ENCODE results near the gene RIC3. TPM values are rescaled to one million over a fixed set of nuclear protein-coding genes. Genes with fewer than 3 reads are reported as not detected.
A peak's percentile ranks its signal among the peaks of the same experiment; 100 is the strongest.

Gene RIC3, protein sequence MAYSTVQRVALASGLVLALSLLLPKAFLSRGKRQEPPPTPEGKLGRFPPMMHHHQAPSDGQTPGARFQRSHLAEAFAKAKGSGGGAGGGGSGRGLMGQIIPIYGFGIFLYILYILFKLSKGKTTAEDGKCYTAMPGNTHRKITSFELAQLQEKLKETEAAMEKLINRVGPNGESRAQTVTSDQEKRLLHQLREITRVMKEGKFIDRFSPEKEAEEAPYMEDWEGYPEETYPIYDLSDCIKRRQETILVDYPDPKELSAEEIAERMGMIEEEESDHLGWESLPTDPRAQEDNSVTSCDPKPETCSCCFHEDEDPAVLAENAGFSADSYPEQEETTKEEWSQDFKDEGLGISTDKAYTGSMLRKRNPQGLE
- 10 to 100 TPM in 1 of 4 donors, 1 to 10 TPM in 3; 2.7 to 14.1 (median 8.1) TPM for total RNA-seq

DNA sequence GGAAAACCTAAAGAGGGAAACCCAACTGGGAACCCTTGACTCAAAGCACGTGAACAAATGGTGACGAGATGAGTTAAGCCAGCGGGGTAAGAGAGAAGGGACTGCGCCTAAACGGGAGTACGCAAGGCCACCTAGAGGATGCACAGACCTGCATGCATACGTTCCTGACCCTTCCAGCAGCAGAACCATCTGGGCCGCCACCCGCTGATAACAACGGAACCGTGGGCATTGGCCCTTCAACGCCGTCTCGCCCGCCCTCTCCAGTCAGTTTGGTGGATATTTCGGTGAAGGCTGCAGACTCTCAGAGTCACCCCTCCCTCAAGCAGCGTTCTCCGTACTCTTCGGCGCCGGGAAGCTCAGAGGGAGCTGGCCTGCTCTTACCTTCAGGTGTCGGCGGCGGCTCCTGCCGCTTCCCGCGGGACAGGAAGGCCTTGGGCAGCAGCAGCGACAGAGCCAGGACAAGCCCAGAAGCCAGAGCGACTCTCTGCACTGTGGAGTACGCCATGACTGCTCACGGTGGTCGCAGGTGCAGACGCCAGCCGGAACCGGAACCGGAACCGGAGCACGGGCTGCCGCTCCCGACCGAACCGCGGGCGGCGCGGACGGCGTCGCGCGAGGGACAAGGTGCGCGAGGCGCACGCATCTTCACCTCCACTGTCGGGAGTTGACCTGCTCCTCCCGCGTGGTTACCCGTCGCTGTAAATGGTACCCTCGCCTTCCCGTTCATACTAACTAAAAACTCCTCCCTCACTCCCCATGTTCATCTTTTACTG lies at the start of gene RIC3:
TSS of gene RIC3 (minus strand) at position 541 of the 773 bp plus-strand sequence. CDS start at position 505, 36 bp downstream.
- 2 to 3% methylated on average over 24 to 42 of the region's 62 CpGs for WGBS, 2 donors
- TF ChIP-seq POLR2A (IDR thresholded peaks at IDR 0.05) (no peak), CTCF (IDR thresholded peaks at IDR 0.05) (peak in 1 of 6 experiments; percentile 10)
- no peak for DNase-seq
- no peaks in the 10 kb centered on the region for H3K9me3 ChIP-seq
- peaks cover 5 to 19% (median 17%) of the 10 kb centered on the region in 3 donors for H3K4me1 ChIP-seq
- H3K27ac ChIP-seq, result peak within 1 kb of the TSS in 2 of 4 donors; percentile 22 to 37
- intact Hi-C loops (cut with DNase I), result no loop called here
- H3K4me3 ChIP-seq, result peak within 1 kb of the TSS; percentile 45 to 85 (median 64)
- peaks cover 0 to 44% (median 0%) of the 10 kb centered on the region in 4 donors for H3K27me3 ChIP-seq
- no peaks in the 10 kb centered on the region for H3K36me3 ChIP-seq

GRCh38 chr11:8218409-8218808 lies 49.6 kb upstream of the RIC3 start:
- Histone ChIP-seq H3K27ac (no peak overlapping the region), H3K36me3 (no peaks in the 10 kb centered on the region), H3K9me3 (no peaks in the 10 kb centered on the region), H3K4me1 (no peaks in the 10 kb centered on the region), H3K27me3 (peaks cover 0 to 50% (median 0%) of the 10 kb centered on the region in 4 donors), H3K4me3 (no peak overlapping the region)
- 77 to 79% methylated on average over 4 of the region's 4 CpGs for WGBS, 2 donors
- intact Hi-C loops (cut with DNase I), result no loop called here
- no peak for DNase-seq
- no peak for TF ChIP-seq POLR2A (IDR thresholded peaks at IDR 0.05)
- TF ChIP-seq CTCF (IDR thresholded peaks at IDR 0.05), result no peak

- Histone ChIP-seq H3K27me3 (peaks cover 0 to 45% (median 0%) of the 10 kb centered on the region in 4 donors), H3K9me3 (no peaks in the 10 kb centered on the region), H3K4me3 (no peak overlapping the region), H3K27ac (no peak overlapping the region), H3K4me1 (no peaks in the 10 kb centered on the region), H3K36me3 (no peaks in the 10 kb centered on the region)
- intact Hi-C loops (cut with DNase I), result no loop called here
- no peak for DNase-seq
- no peak for TF ChIP-seq CTCF (IDR thresholded peaks at IDR 0.05)
- TF ChIP-seq POLR2A (IDR thresholded peaks at IDR 0.05), result no peak
- 73 to 79% methylated on average over 3 of the region's 11 CpGs for WGBS, 2 donors
These were observed 49.1 kb upstream of the RIC3 start for GRCh38 chr11:8217926-8218325.

DNA sequence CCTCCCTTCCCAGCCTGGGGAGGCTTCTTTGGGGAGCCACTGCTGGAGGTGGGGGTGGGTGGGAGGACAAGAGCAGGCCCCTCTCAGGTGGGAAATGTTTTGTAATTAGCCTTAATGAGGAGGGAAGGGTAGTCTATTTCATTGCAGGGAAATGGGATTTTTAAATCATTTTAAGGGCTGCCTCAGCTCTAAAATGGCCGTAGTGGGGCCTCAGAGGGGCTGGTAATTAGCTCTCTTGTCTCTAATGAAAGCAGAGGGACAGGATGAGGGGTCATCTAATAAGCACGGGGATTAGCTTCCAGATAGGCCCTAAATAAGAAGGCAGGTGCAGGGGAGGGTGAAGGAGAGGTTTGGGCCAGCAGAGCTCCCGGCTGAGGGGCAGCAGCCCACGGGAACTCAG lies 48.3 kb upstream of the RIC3 start:
- WGBS, 2 donors, result 62 to 78% methylated on average over 4 of the region's 4 CpGs
- no peak overlapping the region for H3K27ac ChIP-seq
- intact Hi-C loops (cut with DNase I), result no loop called here
- no peak overlapping the region for H3K4me3 ChIP-seq
- no peaks in the 10 kb centered on the region for H3K36me3 ChIP-seq
- H3K4me1 ChIP-seq, result no peaks in the 10 kb centered on the region
- no peak for DNase-seq
- H3K9me3 ChIP-seq, result no peaks in the 10 kb centered on the region
- peaks cover 0 to 38% (median 0%) of the 10 kb centered on the region in 4 donors for H3K27me3 ChIP-seq
- no peak for TF ChIP-seq CTCF (IDR thresholded peaks at IDR 0.05)
- TF ChIP-seq POLR2A (IDR thresholded peaks at IDR 0.05), result no peak

GRCh38 chr11:8213376-8213775 lies 44.6 kb upstream of the RIC3 start:
- DNase-seq, result no peak
- 56 to 66% methylated on average over 4 of the region's 4 CpGs for WGBS, 2 donors
- no peaks in the 10 kb centered on the region for H3K9me3 ChIP-seq
- no peak for TF ChIP-seq POLR2A (IDR thresholded peaks at IDR 0.05)
- no peaks in the 10 kb centered on the region for H3K4me1 ChIP-seq
- peaks cover 0 to 25% (median 0%) of the 10 kb centered on the region in 4 donors for H3K27me3 ChIP-seq
- no peaks in the 10 kb centered on the region for H3K36me3 ChIP-seq
- intact Hi-C loops (cut with DNase I), result no loop called here
- H3K4me3 ChIP-seq, result no peak overlapping the region
- no peak overlapping the region for H3K27ac ChIP-seq

Measured in esophagus squamous epithelium (tissue), 5 donors.